Endometrium (tissue), 2 donors: ENCODE data around the gene ACTR2.
A peak's percentile ranks its signal among the peaks of the same experiment; 100 is the strongest.
"Not testable (repeated sequence)": the region's sequence is repeated elsewhere in the genome, so short reads cannot be mapped to it uniquely, and the experiment has no call there.

Source experiments
- FAIRE-seq: peaks from 2 replicates; lab custom pipeline; 2012; peaks lifted over from hg19 to GRCh38; lab: Jason Lieb, UNC
- donor health status: control.
- donor health status: control.

The ACTR2 gene

GRCh38 chr2:65231121-65231520 lies 3.5 kb downstream of the ACTR2 start:
- FAIRE-seq: no peak

- no peak for FAIRE-seq
Measured at GRCh38 chr2:65231892-65232477, 4.4 kb downstream of the ACTR2 start.

- no peak for FAIRE-seq
Measured at GRCh38 chr2:65232636-65233035, 5.0 kb downstream of the ACTR2 start.

GRCh38 chr2:65240657-65241056 lies 13.0 kb downstream of the ACTR2 start:
- no peak for FAIRE-seq

GRCh38 chr2:65244452-65244851 lies 16.8 kb downstream of the ACTR2 start:
- not testable (repeated sequence) for FAIRE-seq

GRCh38 chr2:65252640-65253039 lies 25.0 kb downstream of the ACTR2 start:
- FAIRE-seq: no peak

GRCh38 chr2:65255356-65255755 lies 27.7 kb downstream of the ACTR2 start:
- FAIRE-seq: no peak

GRCh38 chr2:65256054-65256453 lies 28.4 kb downstream of the ACTR2 start:
- FAIRE-seq: no peak

GRCh38 chr2:65257866-65258265 lies 30.2 kb downstream of the ACTR2 start:
- FAIRE-seq: not testable (repeated sequence)

- no peak for FAIRE-seq
Measured at GRCh38 chr2:65261676-65262075, 34.0 kb downstream of the ACTR2 start.

GRCh38 chr2:65263262-65263661 lies 35.6 kb downstream of the ACTR2 start:
- FAIRE-seq: no peak

GRCh38 chr2:65263986-65264385 lies 36.4 kb downstream of the ACTR2 start:
- FAIRE-seq: no peak

GRCh38 chr2:65264821-65265670 lies 37.4 kb downstream of the ACTR2 start:
- FAIRE-seq: peak; percentile 76

GRCh38 chr2:65265671-65266045 lies 38.0 kb downstream of the ACTR2 start:
- FAIRE-seq: no peak

GRCh38 chr2:65267008-65267407 lies 39.4 kb downstream of the ACTR2 start:
- FAIRE-seq: no peak

- no peak for FAIRE-seq
Measured at GRCh38 chr2:65268957-65269356, 41.3 kb downstream of the ACTR2 start.

GRCh38 chr2:65273344-65273743 lies 45.7 kb downstream of the ACTR2 start:
- FAIRE-seq: no peak

GRCh38 chr2:65275141-65275915 lies 47.7 kb downstream of the ACTR2 start:
- no peak for FAIRE-seq

- no peak for FAIRE-seq
Measured at GRCh38 chr2:65276609-65277008, 49.0 kb downstream of the ACTR2 start.

GRCh38 chr2:65277118-65277517 lies 49.5 kb downstream of the ACTR2 start:
- no peak for FAIRE-seq

- no peak for FAIRE-seq
Measured at GRCh38 chr2:65277791-65278483, 50.3 kb downstream of the ACTR2 start.

- no peak for FAIRE-seq
Measured at GRCh38 chr2:65278531-65278981, 50.9 kb downstream of the ACTR2 start.
